H9 (cell line): Measurements from ENCODE around the gene UNC5A. TPM values are rescaled to one million over a fixed set of nuclear protein-coding genes. Genes with fewer than 3 reads are reported as not detected.

Source experiments
- DNase-seq: peaks from one replicate; pipeline ENCODE4 v3.0.0-alpha.2; 2017
- H2AFZ ChIP-seq: one replicate; pipeline ENCODE4 v1.6.1; 2013; ENCODE audit warnings: mild to moderate bottlenecking, low read length, control low read depth, moderate library complexity
- H2AK5ac ChIP-seq: 2 replicates; pipeline ENCODE4 v1.6.1; 2013; ENCODE audit warnings: low read length, control low read depth, mixed read lengths; ENCODE audit not compliant: insufficient read length
- H2BK120ac ChIP-seq: one replicate; pipeline ENCODE4 v1.6.1; 2013; ENCODE audit warnings: low read depth, mild to moderate bottlenecking, low read length, control low read depth, inconsistent platforms; ENCODE audit not compliant: poor library complexity, severe bottlenecking
- H2BK12ac ChIP-seq: 2 replicates; pipeline ENCODE4 v1.6.1; 2013; ENCODE audit warnings: low read length, control low read depth, mixed read lengths, low read depth; ENCODE audit not compliant: insufficient read length
- H2BK15ac ChIP-seq: 2 replicates; pipeline ENCODE4 v1.6.1; 2013; ENCODE audit warnings: low read depth, low read length, control low read depth
- H2BK20ac ChIP-seq: one replicate; pipeline ENCODE4 v1.6.1; 2013; ENCODE audit warnings: low read depth, mild to moderate bottlenecking, low read length, control low read depth, inconsistent platforms; ENCODE audit not compliant: poor library complexity, severe bottlenecking
- H2BK5ac ChIP-seq: 2 replicates; pipeline ENCODE4 v1.6.1; 2013; ENCODE audit warnings: low read length, control low read depth, mixed read lengths; ENCODE audit not compliant: insufficient read length
- H3K14ac ChIP-seq: 2 replicates; pipeline ENCODE4 v1.6.1; 2013; ENCODE audit warnings: low read length, control low read depth; ENCODE audit not compliant: insufficient read depth
- H3K18ac ChIP-seq: 2 replicates; pipeline ENCODE4 v1.6.1; 2013; ENCODE audit warnings: low read depth, mild to moderate bottlenecking, mixed read lengths, low read length, control low read depth; ENCODE audit not compliant: insufficient read length
- H3K23ac ChIP-seq: 2 replicates; pipeline ENCODE4 v1.6.1; 2013; ENCODE audit warnings: low read length, control low read depth, mixed read lengths, low read depth; ENCODE audit not compliant: insufficient read length
- H3K23me2 ChIP-seq: 2 replicates; pipeline ENCODE4 v1.6.1; 2013; ENCODE audit warnings: low read depth, mild to moderate bottlenecking, mixed read lengths, low read length, control low read depth; ENCODE audit not compliant: insufficient read length, poor library complexity, severe bottlenecking
- H3K27ac ChIP-seq: 2 replicates; pipeline ENCODE4 v1.5.1; 2013; ENCODE audit warnings: low read length, control low read depth, mixed read lengths, low read depth; ENCODE audit not compliant: insufficient read length
- H3K27me3 ChIP-seq: 2 replicates; pipeline ENCODE4 v1.6.1; 2013; ENCODE audit warnings: low read length, control low read depth, inconsistent platforms; ENCODE audit not compliant: insufficient read depth
- H3K4ac ChIP-seq: 2 replicates; pipeline ENCODE4 v1.6.1; 2013; ENCODE audit warnings: low read depth, mild to moderate bottlenecking, control low read depth, inconsistent platforms, low read length, moderate library complexity
- H3K4me1 ChIP-seq: 2 replicates; pipeline ENCODE4 v1.6.1; 2013; ENCODE audit warnings: low read length, control low read depth, inconsistent platforms; ENCODE audit not compliant: insufficient read depth
- H3K4me2 ChIP-seq: 2 replicates; pipeline ENCODE4 v1.6.1; 2013; ENCODE audit warnings: low read length, control low read depth, mixed read lengths; ENCODE audit not compliant: insufficient read length, insufficient read depth
- H3K56ac ChIP-seq: 2 replicates; pipeline ENCODE4 v1.6.1; 2013; ENCODE audit warnings: low read depth, mild to moderate bottlenecking, mixed read lengths, low read length, control low read depth; ENCODE audit not compliant: insufficient read length
- H3K79me1 ChIP-seq: 2 replicates; pipeline ENCODE4 v1.6.1; 2013; ENCODE audit warnings: low read depth, mild to moderate bottlenecking, moderate library complexity, low read length, control low read depth, inconsistent platforms; ENCODE audit not compliant: insufficient read depth, poor library complexity, severe bottlenecking
- H3K79me2 ChIP-seq: 2 replicates; pipeline ENCODE4 v1.6.1; 2013; ENCODE audit warnings: low read length, control low read depth, inconsistent platforms; ENCODE audit not compliant: insufficient read depth
- H3K9ac ChIP-seq: 2 replicates; pipeline ENCODE4 v1.6.1; 2013; ENCODE audit warnings: low read length, control low read depth, mixed read lengths; ENCODE audit not compliant: insufficient read length; ENCODE audit errors: extremely low read depth
- H3K9me3 ChIP-seq: one replicate; pipeline ENCODE4 v1.6.1; 2013; ENCODE audit warnings: low read depth, low read length, inconsistent platforms; ENCODE audit not compliant: control insufficient read depth
- H3T11ph ChIP-seq: one replicate; pipeline ENCODE4 v1.6.1; 2013; ENCODE audit warnings: mild to moderate bottlenecking, low read length, control low read depth, inconsistent platforms
- H4K20me1 ChIP-seq: one replicate; pipeline ENCODE4 v1.6.1; 2013; ENCODE audit not compliant: control insufficient read depth, insufficient read length, insufficient read depth
- H4K5ac ChIP-seq: 2 replicates; pipeline ENCODE4 v1.6.1; 2013; ENCODE audit warnings: low read depth, mild to moderate bottlenecking, mixed read lengths, low read length, control low read depth; ENCODE audit not compliant: insufficient read length
- H4K8ac ChIP-seq: replicated peaks from 2 replicates; pipeline ENCODE4 v1.6.1; 2013; ENCODE audit warnings: low read length, control low read depth, mixed read lengths, low read depth; ENCODE audit not compliant: insufficient read length
- H4K91ac ChIP-seq: 2 replicates; pipeline ENCODE4 v1.6.1; 2013; ENCODE audit warnings: low read depth, mild to moderate bottlenecking, moderate library complexity, mixed read lengths, low read length, control low read depth; ENCODE audit not compliant: insufficient read length
- H3K27ac Mint-ChIP-seq, 3 experiments: 2 replicates in 2 of 3; 3 replicates in 1 of 3; pipeline ENCODE4 v1.8.0; 2020 to 2021; ENCODE audit warnings: mixed read lengths in 3 of 3, mild to moderate bottlenecking in 1 of 3, moderate library complexity in 1 of 3
- H3K27me3 Mint-ChIP-seq: 2 replicates; pipeline ENCODE4 v1.8.0; 2021; ENCODE audit warnings: low read depth, mild to moderate bottlenecking, moderate library complexity, mixed read lengths
- H3K36me3 Mint-ChIP-seq, 3 experiments: 2 replicates in 2 of 3; 3 replicates in 1 of 3; pipeline ENCODE4 v1.8.0; 2020 to 2021; ENCODE audit warnings: low read depth in 3 of 3, mixed read lengths in 3 of 3; ENCODE audit not compliant: insufficient read depth in 1 of 3
- H3K4me1 Mint-ChIP-seq, 2 experiments: 2 replicates each; pipeline ENCODE4 v1.8.0; 2020; ENCODE audit warnings: mixed read lengths in 2 of 2
- H3K4me3 Mint-ChIP-seq, 2 experiments: 2 replicates in 1 of 2; 3 replicates in 1 of 2; pipeline ENCODE4 v1.8.0; 2020 to 2021; ENCODE audit warnings: mild to moderate bottlenecking in 2 of 2, mixed read lengths in 2 of 2, moderate library complexity in 1 of 2
- H3K9me3 Mint-ChIP-seq, 2 experiments: 2 replicates in 1 of 2; 3 replicates in 1 of 2; pipeline ENCODE4 v1.8.0; 2020; ENCODE audit warnings: mild to moderate bottlenecking in 2 of 2, mixed read lengths in 2 of 2, moderate library complexity in 1 of 2
- WGBS: extraction: QIAGEN DNeasy Blood & Tissue Kit; methylation state at CpG from one replicate; pipeline ENCODE4 v1.1.7; 2013; ENCODE audit warnings: missing lambda C conversion rate, low lambda C conversion rate, mixed read lengths; ENCODE audit not compliant: insufficient read length; ENCODE audit errors: extremely low coverage; 5-methylcytosine and 5-hydroxymethylcytosine counted together
- total RNA-seq: library from RNA; stranded (reverse); gene quantifications from 2 replicates; pipeline ENCODE4 v1.2.1, GENCODE V29; 2021
- TF ChIP-seq, protein P1 (sequence below): fragments of 200-600 bp; sonication (generic); conservative IDR thresholded peaks from 3 replicates; pipeline ENCODE4 v1.8.0; 2021; ENCODE audit warnings: antibody characterized with exemption, mild to moderate bottlenecking

Gene UNC5A
- total RNA-seq, 1 experiment from 2014 or later = 4.4 TPM

DNA sequence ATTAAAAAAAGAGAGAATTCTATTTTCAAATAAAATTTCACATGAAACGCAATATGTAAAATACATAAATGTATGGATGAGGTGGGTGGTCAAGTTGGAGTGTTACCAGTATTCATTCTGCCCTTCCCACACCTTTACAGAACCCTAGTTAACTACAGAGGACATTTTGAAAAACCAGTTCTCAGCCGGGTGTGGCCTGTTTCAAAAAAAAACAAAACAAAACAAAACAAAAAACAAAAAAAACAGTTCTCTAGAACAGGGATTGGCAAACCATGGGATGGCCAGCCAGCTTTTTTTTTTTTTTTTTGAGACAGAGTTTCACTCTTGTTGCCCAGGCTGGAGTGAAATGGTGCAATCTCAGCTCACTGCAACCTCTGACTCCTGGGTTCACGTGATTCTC is 117.2 kb downstream of the UNC5A start:
- no peaks in the 10 kb centered on the region for H3K9me3 Mint-ChIP-seq
- DNase-seq = no peak
- H3K9me3 ChIP-seq = no peaks in the 10 kb centered on the region
- H3K14ac ChIP-seq = no peak overlapping the region
- no peaks in the 10 kb centered on the region for H3K4me1 ChIP-seq
- TF ChIP-seq, protein P1, sequence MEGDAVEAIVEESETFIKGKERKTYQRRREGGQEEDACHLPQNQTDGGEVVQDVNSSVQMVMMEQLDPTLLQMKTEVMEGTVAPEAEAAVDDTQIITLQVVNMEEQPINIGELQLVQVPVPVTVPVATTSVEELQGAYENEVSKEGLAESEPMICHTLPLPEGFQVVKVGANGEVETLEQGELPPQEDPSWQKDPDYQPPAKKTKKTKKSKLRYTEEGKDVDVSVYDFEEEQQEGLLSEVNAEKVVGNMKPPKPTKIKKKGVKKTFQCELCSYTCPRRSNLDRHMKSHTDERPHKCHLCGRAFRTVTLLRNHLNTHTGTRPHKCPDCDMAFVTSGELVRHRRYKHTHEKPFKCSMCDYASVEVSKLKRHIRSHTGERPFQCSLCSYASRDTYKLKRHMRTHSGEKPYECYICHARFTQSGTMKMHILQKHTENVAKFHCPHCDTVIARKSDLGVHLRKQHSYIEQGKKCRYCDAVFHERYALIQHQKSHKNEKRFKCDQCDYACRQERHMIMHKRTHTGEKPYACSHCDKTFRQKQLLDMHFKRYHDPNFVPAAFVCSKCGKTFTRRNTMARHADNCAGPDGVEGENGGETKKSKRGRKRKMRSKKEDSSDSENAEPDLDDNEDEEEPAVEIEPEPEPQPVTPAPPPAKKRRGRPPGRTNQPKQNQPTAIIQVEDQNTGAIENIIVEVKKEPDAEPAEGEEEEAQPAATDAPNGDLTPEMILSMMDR = no peak
- H3K56ac ChIP-seq = no peak overlapping the region
- H3K23ac ChIP-seq = no peak overlapping the region
- peaks cover 0 to 5% of the 10 kb centered on the region in 2 experiments; a peak in 2 of 4 replicates for H3K4me1 Mint-ChIP-seq
- H3K4me3 Mint-ChIP-seq = no peak overlapping the region
- H4K91ac ChIP-seq = no peak overlapping the region
- no peak overlapping the region for H3T11ph ChIP-seq
- no peak overlapping the region for H2AK5ac ChIP-seq
- peaks cover 12 to 40% (median 19%) of the 10 kb centered on the region in 3 experiments; a peak in 6 of 7 replicates for H3K36me3 Mint-ChIP-seq
- no peak overlapping the region for H3K27ac Mint-ChIP-seq
- H3K27ac ChIP-seq = no peak overlapping the region
- no peak overlapping the region for H2BK5ac ChIP-seq
- no peak overlapping the region for H2AFZ ChIP-seq
- H3K18ac ChIP-seq = no peak overlapping the region
- no peaks in the 10 kb centered on the region for H3K27me3 Mint-ChIP-seq
- H3K4ac ChIP-seq = no peak overlapping the region
- no peak overlapping the region for H2BK15ac ChIP-seq
- no peak overlapping the region for H2BK12ac ChIP-seq
- H3K9ac ChIP-seq = no peak overlapping the region
- no peaks in the 10 kb centered on the region for H3K79me2 ChIP-seq
- no peaks in the 10 kb centered on the region for H4K20me1 ChIP-seq
- H3K4me2 ChIP-seq = no peak overlapping the region
- no peaks in the 10 kb centered on the region for H3K79me1 ChIP-seq
- no CpG with 5 or more reads among the region's 3 CpGs for WGBS
- H2BK20ac ChIP-seq = no peak overlapping the region
- H4K5ac ChIP-seq = no peak overlapping the region
- H3K27me3 ChIP-seq = no peaks in the 10 kb centered on the region
- H2BK120ac ChIP-seq = no peak overlapping the region
- H4K8ac ChIP-seq = no peak overlapping the region
- H3K23me2 ChIP-seq = no peaks in the 10 kb centered on the region
